Activated CD8-positive, alpha-beta memory T cell treated with anti-CD3 and anti-CD28 coated beads, Interleukin-2, amount 50 U/mL, for 1 hour (primary cell): Measurements from ENCODE around the gene PACSIN1.

ENCODE experiments used
- DNase-seq: peaks from one replicate; pipeline ENCODE4 v3.0.0-alpha.2; 2020; ENCODE audit errors: extremely low read depth

PACSIN1 gene

DNA sequence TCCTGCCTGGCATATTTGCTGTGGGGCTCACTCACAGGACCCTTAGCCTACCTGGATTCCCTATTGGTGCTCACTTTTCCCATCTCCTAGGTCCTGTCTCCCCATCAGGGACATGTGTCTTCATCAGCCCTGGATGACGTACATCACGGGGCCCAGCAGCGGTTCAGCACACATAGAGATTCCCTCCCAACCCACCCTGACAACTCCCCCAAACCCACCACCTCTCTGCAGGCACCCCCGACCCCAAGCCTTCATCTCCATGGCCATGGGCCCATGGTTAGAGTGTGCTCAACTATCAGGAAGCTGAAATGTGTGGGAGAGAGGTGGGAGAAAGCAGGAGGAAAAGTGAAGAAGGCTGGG lies 115.7 kb downstream of the PACSIN1 start:
- DNase-seq, result no peak

DNA sequence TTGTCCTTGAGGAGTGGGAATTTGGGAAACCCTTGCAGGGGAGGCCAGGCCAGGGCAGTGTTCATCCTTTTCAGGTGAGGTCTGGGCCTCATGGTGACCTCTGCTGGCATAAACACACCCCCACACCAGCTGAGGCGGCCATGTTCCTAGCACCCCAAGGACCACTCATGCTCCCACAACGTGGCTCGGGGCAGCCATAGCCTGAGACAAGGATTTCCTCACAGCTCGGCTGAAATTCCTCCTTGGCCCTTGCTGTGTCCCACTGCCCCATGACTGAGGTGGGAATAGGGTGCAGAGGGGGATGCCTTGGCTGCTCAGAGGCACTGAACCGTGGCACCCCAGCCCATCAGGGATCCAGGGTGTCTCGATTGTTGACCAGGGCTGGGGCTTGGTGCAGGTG lies 117.6 kb downstream of the PACSIN1 start:
- DNase-seq, result no peak

DNA sequence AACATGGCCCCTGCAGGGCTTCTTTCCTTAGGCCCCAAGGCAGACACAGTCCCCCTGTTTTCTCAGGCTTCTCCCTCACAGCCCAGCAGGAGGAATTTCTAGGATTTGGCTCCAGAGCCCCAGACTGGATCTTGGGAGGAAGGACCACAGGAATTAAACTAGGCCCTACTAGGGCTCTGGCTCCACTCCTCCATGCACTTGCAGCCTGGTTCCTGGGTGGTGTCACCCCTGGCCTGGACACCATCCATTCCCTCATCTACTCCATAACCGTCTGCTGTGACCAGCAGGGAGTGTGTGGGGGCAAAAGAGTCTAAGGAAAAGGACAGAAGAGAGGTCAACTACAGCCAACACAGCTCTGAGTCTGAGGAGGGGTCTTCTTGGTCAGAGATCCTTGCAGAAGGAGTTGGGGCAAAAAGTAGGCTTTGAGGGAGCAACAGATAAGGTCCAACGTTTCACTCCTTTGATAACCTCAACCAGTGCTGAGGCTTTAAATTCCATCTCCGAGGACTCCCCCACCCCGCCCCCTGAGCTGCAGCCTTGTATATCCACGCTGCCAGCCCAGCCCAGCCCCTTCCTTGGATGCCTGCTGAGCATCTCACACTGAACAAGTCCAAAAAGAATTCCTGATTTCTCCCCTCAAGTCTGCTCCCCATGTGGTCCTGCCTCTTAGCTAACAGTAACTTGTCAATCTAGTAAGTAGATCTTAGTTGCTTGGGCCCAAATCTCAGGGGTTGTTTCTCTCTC lies 118.2 kb downstream of the PACSIN1 start:
- no peak for DNase-seq

DNA sequence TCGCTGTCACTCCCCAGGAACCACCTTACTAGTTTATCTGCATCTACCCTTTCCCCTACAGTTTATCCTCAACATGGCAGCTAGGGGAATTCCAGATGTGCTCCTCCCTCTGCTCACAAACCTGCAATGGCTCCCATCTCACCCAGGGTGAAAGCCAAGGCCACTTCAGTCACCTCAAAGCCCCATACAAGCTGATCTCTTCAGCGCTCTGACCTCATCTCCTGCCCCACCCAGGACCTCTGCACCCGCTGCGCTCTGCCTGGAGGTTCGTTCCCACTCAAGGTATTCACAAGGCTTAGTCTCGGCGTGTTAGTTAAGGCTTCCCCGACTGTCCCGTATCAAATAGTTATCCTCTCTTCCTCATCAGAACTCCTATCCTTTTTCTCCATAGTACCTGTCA lies 118.8 kb downstream of the PACSIN1 start:
- no peak for DNase-seq
